Left ventricle myocardium superior (tissue), 1 donor: ENCODE measurements around the gene C10orf90. TPM values are rescaled to one million over a fixed set of nuclear protein-coding genes. Genes with fewer than 3 reads are reported as not detected.

Source experiments
- ATAC-seq: fragments of 200-7000 bp; cut with Tn5 transposase; one replicate; pipeline ENCODE4 v1.9.1; 2020; ENCODE audit warnings: mild to moderate bottlenecking, moderate library complexity
- DNase-seq: peaks from one replicate; pipeline ENCODE4 v3.0.0-alpha.2; 2020
- intact Hi-C: fragments of 100-400 bp; cut with micrococcal nuclease; formaldehyde crosslinking; loops from one replicate; pipeline ENCODE4 v1.11.0; 2022
- total RNA-seq: library from RNA; stranded (reverse); fragmentation: NEBNext Ultra II Directional; extraction: Animal tissue kit (Norgen Biotek cat#: 25700); gene quantifications from one replicate; pipeline ENCODE4 v1.2.1, GENCODE V29; 2021
- donor health status: DM: no; HTN: yes; CAD: no; lungs with severe emphysema.

Gene C10orf90
- total RNA-seq, 1 donor from 2014 or later: not detected

DNA sequence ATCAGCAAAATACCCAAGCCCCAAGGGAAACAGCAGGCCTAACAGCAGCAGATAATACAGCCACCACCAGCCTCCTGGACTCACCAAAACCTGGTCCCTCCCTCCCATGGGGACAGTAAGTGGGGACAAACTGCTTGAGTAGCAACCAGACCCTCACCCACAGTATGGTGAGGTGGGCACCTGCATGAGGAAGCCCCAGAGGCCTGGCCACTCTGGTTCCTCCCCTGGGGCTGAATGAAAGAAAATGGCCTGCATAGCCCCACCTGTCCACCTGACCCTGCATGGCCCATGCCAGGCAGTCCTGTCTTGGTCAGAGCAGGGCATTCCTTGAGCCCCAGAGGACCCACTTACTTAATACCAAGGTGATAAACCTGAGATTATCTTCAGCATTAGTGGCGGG lies 13.0 kb upstream of the C10orf90 start:
- DNase-seq: no peak
- no peak for ATAC-seq
- intact Hi-C loops: no loop called here

GRCh38 chr10:126675656-126676438 lies 5.4 kb upstream of the C10orf90 start:
- DNase-seq (no peak), ATAC-seq (no peak)
- intact Hi-C loops: no loop called here

- no peak for DNase-seq
- intact Hi-C loops: no loop called here
- no peak for ATAC-seq
Observed at GRCh38 chr10:126674741-126675515, 4.4 kb upstream of the C10orf90 start.

DNA sequence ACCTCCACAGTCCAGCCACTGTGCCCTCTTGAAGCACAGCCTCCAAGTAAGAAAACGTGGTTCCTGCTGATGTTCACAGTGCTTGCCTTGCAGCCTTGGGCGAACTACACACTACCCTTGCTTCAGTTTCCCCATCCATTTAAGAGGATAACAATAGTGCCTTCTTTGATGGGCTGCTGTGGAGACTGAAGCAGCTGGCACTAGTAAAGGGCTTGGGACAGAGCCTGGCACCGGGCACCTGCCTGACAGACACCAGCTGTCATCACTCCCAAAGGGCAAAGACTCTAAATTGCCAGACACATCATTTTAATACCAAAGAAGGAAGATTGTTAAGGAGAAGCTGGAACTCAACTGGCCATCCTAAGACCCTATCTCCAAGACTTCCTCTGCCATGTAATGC lies 3.1 kb upstream of the C10orf90 start:
- ATAC-seq (no peak), DNase-seq (no peak)
- intact Hi-C loops: no loop called here

- intact Hi-C loops: no loop called here
- ATAC-seq (no peak), DNase-seq (no peak)
Observed at GRCh38 chr10:126671402-126671975, 996 bp upstream of the C10orf90 start.

GRCh38 chr10:126670895-126671261 lies 385 bp upstream of the C10orf90 start:
- intact Hi-C loops: no loop called here
- ATAC-seq: no peak
- DNase-seq: no peak

DNA sequence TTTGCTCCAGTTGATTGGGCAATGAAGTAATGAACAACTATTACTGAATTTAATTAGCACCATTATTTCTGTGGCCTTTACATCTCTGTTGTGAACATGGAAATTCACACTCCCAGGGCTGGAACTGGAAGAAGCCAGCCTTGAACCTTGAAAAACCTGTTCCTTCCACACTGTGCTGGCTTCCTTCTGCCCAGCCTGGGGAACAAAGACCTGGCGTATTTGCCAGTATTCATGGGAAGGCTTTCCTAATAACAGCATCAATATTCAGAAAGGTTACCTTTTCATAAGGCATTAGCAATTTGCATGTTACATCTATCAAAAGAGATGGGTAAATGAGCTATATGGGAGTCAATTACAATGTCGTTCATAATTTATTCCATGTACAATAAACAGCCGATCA lies 1.3 kb downstream of the C10orf90 start:
- DNase-seq: no peak
- intact Hi-C loops: no loop called here
- no peak for ATAC-seq

DNA sequence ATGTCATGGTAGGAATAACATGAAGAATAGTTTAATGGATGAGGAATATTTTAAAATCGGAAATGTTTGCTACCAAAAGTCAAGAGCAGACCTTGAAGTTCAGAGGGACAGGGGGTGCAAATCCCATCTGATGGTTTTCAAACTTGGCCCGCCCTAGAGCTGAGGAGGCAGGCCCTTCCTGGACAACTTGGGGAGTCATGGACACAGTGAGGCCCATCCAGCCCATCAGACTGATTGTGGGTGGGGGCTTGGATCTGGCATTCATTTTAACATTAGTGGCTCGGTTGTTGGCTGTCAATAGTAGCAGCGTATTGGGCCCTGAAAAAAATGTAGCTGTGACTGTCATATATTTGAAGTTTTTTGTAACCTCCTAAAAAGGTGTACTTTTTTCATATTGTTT lies 2.0 kb downstream of the C10orf90 start:
- intact Hi-C loops: no loop called here
- ATAC-seq: no peak
- DNase-seq: no peak

DNA sequence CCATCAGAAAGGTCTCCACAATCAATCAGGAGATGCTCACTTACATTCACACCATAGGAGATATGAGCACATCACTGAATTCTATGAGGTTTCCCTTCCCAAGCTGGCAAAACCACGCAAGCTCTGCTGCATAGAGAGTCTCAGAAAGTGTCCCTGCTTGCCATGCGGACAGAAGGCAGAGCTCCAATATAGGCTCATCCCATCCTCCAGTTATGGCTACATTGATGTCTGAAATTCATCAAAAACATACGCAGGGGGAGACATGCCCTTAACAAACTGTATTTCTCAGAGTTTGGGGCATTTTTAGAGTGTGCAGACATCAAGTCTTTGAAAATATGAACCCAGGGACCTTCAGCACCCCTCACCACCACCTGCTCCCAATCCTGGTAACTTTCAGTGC lies 2.9 kb downstream of the C10orf90 start:
- intact Hi-C loops: no loop called here
- no peak for ATAC-seq
- no peak for DNase-seq

DNA sequence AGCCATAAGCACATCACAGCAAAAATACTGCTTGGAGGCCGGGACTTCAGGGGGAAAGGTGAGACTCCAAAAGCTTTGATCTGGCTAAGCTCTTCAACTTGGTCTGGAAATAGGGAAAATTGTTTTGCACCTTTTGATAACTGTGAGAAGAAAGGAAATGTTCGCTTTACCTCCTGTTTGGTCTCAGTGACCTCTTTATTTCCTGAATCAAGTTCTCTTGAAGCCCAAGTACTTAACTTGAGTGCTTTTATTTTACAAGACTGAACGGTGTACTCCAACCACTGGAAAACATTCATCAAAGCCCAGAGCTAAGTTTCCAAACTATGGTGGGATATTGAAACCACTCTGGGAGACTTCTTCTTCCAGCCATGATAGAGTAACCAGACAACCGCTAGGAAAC lies 5.3 kb downstream of the C10orf90 start:
- intact Hi-C loops: no loop called here
- no peak for ATAC-seq
- no peak for DNase-seq

- intact Hi-C loops: no loop called here
- ATAC-seq (peak; percentile 77), DNase-seq (no peak)
Observed at GRCh38 chr10:126663880-126664279, 6.6 kb downstream of the C10orf90 start.

DNA sequence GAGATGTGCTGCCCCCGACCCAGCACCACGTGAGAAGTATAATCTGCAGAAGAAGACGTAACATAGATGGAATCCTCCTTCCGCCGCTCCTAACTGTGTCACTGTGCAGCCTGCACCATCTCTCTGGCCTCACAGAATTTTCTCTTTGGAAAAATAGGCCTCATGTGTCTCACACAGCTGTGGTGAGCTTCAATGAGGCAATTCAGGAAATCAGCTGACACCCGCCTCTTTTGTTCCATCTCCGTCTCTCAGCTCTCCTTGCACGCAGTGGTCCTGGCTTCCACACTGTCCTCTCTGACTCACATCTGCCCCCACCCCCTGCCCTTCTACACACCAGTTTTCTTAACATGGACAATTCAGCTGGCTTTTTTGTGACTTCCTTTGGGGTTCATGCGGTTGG lies 7.2 kb downstream of the C10orf90 start:
- peak; percentile 95 for ATAC-seq
- DNase-seq: peak; percentile 65

DNA sequence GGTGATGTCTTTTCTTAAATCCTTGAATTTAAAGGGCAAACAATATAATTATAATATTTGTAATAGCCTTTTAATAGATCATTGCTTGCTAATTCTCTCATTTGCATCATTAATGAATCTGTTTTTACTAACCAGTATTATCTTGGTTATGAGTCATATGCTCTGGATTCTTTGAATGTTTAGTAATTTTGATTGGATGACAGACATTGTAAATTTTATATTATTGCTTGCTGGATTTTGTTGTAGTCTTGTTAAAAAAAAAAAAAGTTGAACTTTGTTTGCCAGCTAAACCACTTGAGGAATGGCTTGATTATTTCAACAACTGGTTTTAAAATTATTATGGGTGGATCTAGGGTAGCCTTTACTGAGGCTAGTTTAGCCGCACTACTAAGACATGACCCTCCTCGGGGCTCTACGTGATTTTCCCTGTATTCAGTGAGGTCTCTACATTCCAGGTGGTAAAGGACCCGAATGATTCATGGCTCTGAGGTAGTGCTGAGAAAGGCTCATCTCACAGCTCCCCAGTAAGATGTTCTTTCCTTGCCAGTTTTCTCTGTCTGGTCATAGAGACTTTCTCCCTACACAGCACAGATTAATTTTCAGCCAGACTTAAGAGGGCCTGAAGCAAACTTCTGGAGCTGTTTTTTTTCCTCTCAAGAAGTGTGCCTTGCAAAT lies 8.5 kb downstream of the C10orf90 start:
- intact Hi-C loops: no loop called here
- ATAC-seq (peak; percentile 30), DNase-seq (no peak)

More for the DNA sequence above, 7.2 kb downstream of the C10orf90 start:
- intact Hi-C loops: no loop called here

DNA sequence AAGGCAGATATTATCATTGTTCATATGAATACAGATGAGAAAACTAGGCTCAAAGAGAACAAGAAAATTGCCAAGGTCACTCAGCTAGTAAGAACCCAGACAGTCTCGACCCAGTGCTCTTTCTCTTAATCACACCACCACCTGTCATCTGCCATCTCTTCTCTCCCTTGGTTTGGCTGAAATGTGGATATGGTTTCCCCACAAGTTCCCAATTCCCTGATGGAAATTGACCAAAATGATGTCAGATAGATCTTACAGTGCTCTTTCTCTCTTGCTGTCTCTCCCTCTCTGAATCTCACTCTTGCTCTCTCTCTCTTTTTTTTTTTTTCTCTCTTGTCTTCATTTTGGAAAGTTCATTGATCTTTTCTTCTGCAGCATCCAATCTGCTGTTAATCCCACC lies 9.1 kb downstream of the C10orf90 start:
- DNase-seq: no peak
- no peak for ATAC-seq
- intact Hi-C loops: no loop called here

GRCh38 chr10:126659750-126660149 lies 10.7 kb downstream of the C10orf90 start:
- intact Hi-C loops: no loop called here
- ATAC-seq (no peak), DNase-seq (no peak)

DNA sequence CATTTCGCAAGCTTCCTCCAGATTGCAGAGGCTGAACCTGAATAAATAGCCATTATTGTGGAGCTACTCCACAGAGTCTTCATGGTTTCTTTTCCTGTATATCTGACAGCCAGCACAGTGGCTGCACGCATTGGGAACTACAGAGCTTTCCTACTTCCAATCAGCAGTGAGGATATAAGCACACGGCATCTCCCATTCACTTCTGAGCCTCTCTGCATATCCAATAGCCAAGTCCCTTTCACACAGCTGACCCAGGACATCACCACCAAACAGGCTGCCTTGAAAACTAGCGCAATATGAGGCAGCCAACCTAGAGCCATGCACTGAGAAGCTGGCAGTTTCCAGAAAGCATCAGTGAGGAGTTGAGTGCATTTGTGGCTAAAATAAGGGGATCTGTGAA lies 11.6 kb downstream of the C10orf90 start:
- DNase-seq (no peak), ATAC-seq (no peak)
- intact Hi-C loops: no loop called here

GRCh38 chr10:126654579-126654978 lies 15.9 kb downstream of the C10orf90 start:
- ATAC-seq: no peak
- intact Hi-C loops: no loop called here
- DNase-seq: no peak

- no peak for ATAC-seq
- no peak for DNase-seq
- intact Hi-C loops: no loop called here
Observed at GRCh38 chr10:126651467-126651866, 19.0 kb downstream of the C10orf90 start.

DNA sequence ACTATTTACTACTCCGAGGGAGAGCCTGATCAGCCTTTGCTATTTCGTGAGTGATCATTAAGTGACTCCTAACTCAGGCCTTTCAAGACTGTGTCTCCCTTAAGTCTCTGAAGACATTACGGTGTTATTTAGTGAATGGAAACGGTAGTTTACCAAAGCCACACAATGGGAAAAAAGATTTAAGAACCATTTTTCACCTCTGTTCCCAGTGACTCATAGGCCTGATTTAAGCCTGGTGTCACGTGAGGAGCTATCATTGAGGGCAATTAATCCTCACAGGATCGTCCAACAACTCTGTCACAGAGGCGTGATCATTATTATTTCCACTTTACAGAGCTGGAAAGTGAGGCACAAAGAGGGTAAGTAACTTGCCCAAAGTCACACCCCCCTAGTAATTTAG lies 20.3 kb downstream of the C10orf90 start:
- intact Hi-C loops: no loop called here
- ATAC-seq: no peak

DNA sequence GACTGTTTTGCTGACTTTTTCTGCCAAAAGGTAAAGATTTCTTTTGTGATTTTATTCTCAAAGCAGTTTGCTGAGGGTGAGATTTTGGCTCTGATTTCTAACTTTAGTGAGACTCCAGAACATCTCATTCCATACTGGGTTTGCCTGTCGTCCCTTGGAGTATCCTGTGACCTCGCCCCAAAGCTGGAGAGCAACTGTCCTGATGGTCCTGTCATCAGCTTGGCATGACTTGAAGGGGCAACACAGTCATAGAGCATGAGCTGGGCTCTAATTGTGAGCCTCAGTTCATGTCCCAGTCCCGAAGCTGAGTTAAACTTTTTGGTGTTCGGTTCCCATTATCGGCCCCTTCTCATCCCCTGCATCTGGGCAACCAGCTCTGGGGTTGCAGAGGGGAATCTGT lies 23.4 kb downstream of the C10orf90 start:
- ATAC-seq: no peak
- intact Hi-C loops: no loop called here
- no peak for DNase-seq

More for the DNA sequence above, 20.3 kb downstream of the C10orf90 start:
- no peak for DNase-seq
